Measurements from ENCODE around the gene ADAMTS17. TPM values are rescaled to one million over a fixed set of nuclear protein-coding genes. Genes with fewer than 3 reads are reported as not detected.

ADAMTS17 gene
- total RNA-seq, 1 experiment from 2014 or later = 1.8 TPM

DNA sequence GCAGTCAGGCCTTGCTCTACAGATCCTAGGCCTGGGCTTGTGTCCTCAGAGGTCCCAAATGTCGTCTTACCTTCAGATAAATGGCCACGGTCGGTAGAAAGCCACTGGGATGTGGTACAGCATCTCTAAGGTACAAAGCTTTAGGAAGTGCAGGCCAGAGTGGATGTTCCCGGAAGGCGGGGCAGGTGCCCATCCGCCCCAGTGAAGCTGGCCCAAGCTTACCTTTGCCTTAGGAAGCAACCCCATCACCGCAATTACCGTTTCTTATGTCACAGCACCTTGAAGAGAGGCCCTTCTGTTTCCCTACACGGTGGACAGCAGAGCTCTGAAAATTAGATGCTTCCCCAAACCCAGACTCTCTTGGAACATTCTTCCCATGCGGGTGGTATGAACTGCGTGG, 368.4 kb downstream of the ADAMTS17 start:
- H3K27me3 Mint-ChIP-seq (ENCODE audit: low read depth) = peaks cover 3% of the 10 kb centered on the region; the same call in 1 of the 2 replicates
- H3K27ac Mint-ChIP-seq = no peak overlapping the region
- ChIA-PET CTCF (no interaction called here), POLR2A (no interaction called here)
- no peak for DNase-seq (ENCODE audit: low spot score)
- no peak for ATAC-seq
- H3K9me3 Mint-ChIP-seq = no peaks in the 10 kb centered on the region
- H3K4me1 Mint-ChIP-seq = peaks cover 9% of the 10 kb centered on the region
- H3K4me3 Mint-ChIP-seq = no peak overlapping the region
- TF ChIP-seq ATF1 (CRISPR knock-in tag; IDR thresholded peaks at IDR 0.05) (no peak), PRRX2 (CRISPR knock-in tag; IDR thresholded peaks at IDR 0.05) (no peak), CTCF (IDR thresholded peaks at IDR 0.05) (no peak), ZNF416 (CRISPR knock-in tag; IDR thresholded peaks at IDR 0.05) (no peak), ZNF317 (CRISPR knock-in tag; IDR thresholded peaks at IDR 0.05; ENCODE audit: borderline replicate concordance, low read depth) (no peak), OVOL2 (CRISPR knock-in tag; IDR thresholded peaks at IDR 0.05; ENCODE audit: borderline replicate concordance) (no peak), ZNF263 (CRISPR knock-in tag; IDR thresholded peaks at IDR 0.05; ENCODE audit: low read depth) (no peak), NFE2L1 (CRISPR knock-in tag; IDR thresholded peaks at IDR 0.05) (no peak), FOXJ3 (CRISPR knock-in tag; IDR thresholded peaks at IDR 0.05; ENCODE audit: borderline replicate concordance) (no peak), CBFB (CRISPR knock-in tag; IDR thresholded peaks at IDR 0.05; ENCODE audit: low read depth) (no peak), HMGA2 (CRISPR knock-in tag; IDR thresholded peaks at IDR 0.05) (no peak), NFATC4 (CRISPR knock-in tag; IDR thresholded peaks at IDR 0.05) (no peak), IRF2 (CRISPR knock-in tag; IDR thresholded peaks at IDR 0.05; ENCODE audit: borderline replicate concordance, low read depth) (no peak), ZNF532 (CRISPR knock-in tag; IDR thresholded peaks at IDR 0.05; ENCODE audit: borderline replicate concordance) (no peak), MYBL2 (CRISPR knock-in tag; IDR thresholded peaks at IDR 0.05) (no peak), ETV6 (CRISPR knock-in tag; IDR thresholded peaks at IDR 0.05) (no peak)
- TF ChIP-seq, protein P1, sequence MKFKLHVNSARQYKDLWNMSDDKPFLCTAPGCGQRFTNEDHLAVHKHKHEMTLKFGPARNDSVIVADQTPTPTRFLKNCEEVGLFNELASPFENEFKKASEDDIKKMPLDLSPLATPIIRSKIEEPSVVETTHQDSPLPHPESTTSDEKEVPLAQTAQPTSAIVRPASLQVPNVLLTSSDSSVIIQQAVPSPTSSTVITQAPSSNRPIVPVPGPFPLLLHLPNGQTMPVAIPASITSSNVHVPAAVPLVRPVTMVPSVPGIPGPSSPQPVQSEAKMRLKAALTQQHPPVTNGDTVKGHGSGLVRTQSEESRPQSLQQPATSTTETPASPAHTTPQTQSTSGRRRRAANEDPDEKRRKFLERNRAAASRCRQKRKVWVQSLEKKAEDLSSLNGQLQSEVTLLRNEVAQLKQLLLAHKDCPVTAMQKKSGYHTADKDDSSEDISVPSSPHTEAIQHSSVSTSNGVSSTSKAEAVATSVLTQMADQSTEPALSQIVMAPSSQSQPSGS (CRISPR knock-in tag; IDR thresholded peaks at IDR 0.05; ENCODE audit: borderline replicate concordance, low read depth) = no peak
- TF ChIP-seq, protein P2, sequence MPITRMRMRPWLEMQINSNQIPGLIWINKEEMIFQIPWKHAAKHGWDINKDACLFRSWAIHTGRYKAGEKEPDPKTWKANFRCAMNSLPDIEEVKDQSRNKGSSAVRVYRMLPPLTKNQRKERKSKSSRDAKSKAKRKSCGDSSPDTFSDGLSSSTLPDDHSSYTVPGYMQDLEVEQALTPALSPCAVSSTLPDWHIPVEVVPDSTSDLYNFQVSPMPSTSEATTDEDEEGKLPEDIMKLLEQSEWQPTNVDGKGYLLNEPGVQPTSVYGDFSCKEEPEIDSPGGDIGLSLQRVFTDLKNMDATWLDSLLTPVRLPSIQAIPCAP (CRISPR knock-in tag; IDR thresholded peaks at IDR 0.05) = no peak
- TF ChIP-seq, protein P3, sequence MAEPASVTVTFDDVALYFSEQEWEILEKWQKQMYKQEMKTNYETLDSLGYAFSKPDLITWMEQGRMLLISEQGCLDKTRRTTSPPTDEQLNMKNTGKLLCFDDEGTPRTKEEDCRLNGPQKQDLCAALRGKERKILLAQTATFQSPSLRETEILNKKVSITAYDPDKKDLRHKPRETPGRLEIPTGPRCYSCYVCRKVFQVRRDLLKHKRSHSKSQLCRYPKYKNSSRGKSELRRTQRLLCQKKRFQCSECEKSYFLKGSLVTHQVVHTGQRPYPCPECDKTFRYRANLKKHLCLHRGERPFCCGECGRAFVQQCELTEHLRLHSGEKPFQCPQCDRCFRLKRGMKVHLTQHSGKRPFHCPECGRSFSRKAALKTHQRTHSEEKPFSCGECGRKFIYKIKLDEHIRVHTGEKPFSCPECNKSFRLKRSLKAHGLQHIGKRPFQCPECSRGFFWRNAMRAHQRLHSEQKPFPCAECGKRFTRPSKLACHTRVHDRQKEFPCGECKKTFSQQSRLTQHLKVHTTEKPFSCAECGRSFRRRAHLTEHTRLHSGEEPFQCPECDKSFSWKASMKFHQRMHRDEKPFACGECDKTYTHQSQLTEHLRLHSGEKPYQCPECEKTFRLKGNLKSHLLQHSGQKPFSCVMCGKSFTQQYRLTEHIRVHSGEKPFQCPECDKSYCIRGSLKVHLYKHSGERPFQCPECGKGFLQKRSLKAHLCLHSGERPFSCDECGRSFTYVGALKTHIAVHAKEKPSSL (CRISPR knock-in tag; conservative IDR thresholded peaks at IDR 0.05) = no peak
- TF ChIP-seq, protein P4, sequence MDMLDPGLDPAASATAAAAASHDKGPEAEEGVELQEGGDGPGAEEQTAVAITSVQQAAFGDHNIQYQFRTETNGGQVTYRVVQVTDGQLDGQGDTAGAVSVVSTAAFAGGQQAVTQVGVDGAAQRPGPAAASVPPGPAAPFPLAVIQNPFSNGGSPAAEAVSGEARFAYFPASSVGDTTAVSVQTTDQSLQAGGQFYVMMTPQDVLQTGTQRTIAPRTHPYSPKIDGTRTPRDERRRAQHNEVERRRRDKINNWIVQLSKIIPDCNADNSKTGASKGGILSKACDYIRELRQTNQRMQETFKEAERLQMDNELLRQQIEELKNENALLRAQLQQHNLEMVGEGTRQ (CRISPR knock-in tag; IDR thresholded peaks at IDR 0.05) = no peak
- no peaks in the 10 kb centered on the region for H3K36me3 Mint-ChIP-seq
